Measurements from ENCODE around the gene EYA4.

DNA sequence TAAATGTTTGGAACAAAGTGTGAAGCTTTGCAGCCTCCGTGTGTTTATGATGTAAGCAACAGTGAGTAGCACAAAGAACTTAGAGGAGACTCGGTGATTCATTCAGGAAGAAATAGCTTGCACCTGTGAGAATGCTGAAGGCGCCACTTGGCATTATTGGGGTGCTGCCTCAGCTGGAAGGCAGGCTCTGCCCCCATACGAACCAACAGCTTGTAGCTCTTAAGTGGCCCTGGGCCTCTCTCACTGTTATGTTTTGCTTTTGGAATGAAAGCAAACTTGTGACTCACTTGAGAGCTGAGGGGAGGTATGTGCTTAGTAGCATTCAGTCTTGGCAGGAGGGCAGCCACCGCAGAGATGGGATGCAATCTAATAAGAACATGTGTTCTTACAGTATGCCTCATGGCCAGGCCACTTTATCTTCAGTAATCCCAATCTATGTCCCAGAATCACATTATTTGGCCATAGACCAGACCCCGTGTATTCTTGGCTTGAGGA lies 310.7 kb downstream of the EYA4 start:
- no peak for TF ChIP-seq EP300 (IDR thresholded peaks at IDR 0.05)
- TF ChIP-seq, protein P1, sequence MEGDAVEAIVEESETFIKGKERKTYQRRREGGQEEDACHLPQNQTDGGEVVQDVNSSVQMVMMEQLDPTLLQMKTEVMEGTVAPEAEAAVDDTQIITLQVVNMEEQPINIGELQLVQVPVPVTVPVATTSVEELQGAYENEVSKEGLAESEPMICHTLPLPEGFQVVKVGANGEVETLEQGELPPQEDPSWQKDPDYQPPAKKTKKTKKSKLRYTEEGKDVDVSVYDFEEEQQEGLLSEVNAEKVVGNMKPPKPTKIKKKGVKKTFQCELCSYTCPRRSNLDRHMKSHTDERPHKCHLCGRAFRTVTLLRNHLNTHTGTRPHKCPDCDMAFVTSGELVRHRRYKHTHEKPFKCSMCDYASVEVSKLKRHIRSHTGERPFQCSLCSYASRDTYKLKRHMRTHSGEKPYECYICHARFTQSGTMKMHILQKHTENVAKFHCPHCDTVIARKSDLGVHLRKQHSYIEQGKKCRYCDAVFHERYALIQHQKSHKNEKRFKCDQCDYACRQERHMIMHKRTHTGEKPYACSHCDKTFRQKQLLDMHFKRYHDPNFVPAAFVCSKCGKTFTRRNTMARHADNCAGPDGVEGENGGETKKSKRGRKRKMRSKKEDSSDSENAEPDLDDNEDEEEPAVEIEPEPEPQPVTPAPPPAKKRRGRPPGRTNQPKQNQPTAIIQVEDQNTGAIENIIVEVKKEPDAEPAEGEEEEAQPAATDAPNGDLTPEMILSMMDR (IDR thresholded peaks at IDR 0.05), result no peak
